Measurements from ENCODE around the gene FOXJ3. TPM values are rescaled to one million over a fixed set of nuclear protein-coding genes. Genes with fewer than 3 reads are reported as not detected.

The FOXJ3 gene
- total RNA-seq, 1 experiment from 2014 or later: 55.5 TPM

DNA sequence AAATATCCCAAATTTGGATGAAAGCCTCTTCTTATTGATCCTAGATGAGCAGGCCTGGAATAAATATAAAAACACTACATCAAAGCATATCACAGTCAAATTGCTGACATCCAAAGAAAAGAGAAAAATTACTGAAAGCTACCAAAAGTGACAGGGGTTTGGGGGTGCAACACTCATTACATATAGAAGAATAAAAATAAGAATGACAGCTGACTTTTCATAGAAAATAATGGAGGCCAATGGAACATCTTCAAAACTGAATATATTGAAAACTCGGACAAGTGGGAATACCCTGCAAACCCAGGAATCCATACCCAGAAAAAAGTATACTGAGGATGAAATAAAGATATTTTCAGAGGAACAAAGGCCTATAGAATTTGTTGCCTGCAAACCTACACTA is 84.0 kb downstream of the FOXJ3 start:
- Histone ChIP-seq H3K79me2 (ENCODE audit: low read length) (peaks cover 65% of the 10 kb centered on the region), H3K27ac (ENCODE audit: low read length) (no peak overlapping the region), H3K4me2 (ENCODE audit: low read depth, low read length, poor library complexity, severe bottlenecking) (no peak overlapping the region), H3K4me1 (ENCODE audit: low read length) (no peaks in the 10 kb centered on the region), H3K4me3 (ENCODE audit: low read length) (no peak overlapping the region), H3K9me3 (ENCODE audit: low read length) (peaks cover 6% of the 10 kb centered on the region; the same call in 1 of the 2 replicates), H4K20me1 (ENCODE audit: insufficient read depth, low read depth, low read length) (no peaks in the 10 kb centered on the region), H2AFZ (ENCODE audit: low read length) (no peak overlapping the region), H3K9me2 (replicated peaks; ENCODE audit: insufficient read depth, low read length) (no peaks in the 10 kb centered on the region), H3K27me3 (ENCODE audit: low read length) (no peaks in the 10 kb centered on the region), H3K9ac (ENCODE audit: low read length) (no peak overlapping the region), H3K36me3 (ENCODE audit: insufficient read depth, low read length) (peaks cover 19% of the 10 kb centered on the region; the same call in 1 of the 2 replicates)
- DNase-seq: no peak

DNA sequence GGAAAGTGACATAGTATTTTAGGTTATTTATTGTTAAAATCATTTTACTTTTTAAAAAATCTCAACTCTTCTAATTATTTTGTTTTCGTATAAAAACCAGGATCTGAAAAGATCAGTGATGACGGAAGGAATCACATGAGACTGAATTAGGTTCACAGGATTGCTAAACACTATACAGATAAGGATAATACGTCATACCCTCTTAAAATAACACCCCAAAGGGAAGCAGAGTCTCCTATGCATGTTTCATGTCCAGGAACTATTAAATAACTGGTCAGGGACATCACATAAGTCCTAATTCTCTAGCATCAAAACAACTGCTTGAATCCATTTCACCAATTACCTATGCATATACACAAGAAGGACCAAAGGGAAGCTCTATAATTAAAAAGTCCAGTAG is 84.9 kb downstream of the FOXJ3 start:
- Histone ChIP-seq H4K20me1 (ENCODE audit: insufficient read depth, low read depth, low read length) (no peaks in the 10 kb centered on the region), H3K9me3 (ENCODE audit: low read length) (peaks cover 3% of the 10 kb centered on the region; the same call in 1 of the 2 replicates), H3K4me3 (ENCODE audit: low read length) (no peak overlapping the region), H3K4me2 (ENCODE audit: low read depth, low read length, poor library complexity, severe bottlenecking) (no peak overlapping the region), H3K27ac (ENCODE audit: low read length) (no peak overlapping the region), H3K9me2 (replicated peaks; ENCODE audit: insufficient read depth, low read length) (no peaks in the 10 kb centered on the region), H3K9ac (ENCODE audit: low read length) (no peak overlapping the region), H2AFZ (ENCODE audit: low read length) (no peak overlapping the region), H3K27me3 (ENCODE audit: low read length) (no peaks in the 10 kb centered on the region), H3K4me1 (ENCODE audit: low read length) (no peaks in the 10 kb centered on the region), H3K79me2 (ENCODE audit: low read length) (peaks cover 65% of the 10 kb centered on the region), H3K36me3 (ENCODE audit: insufficient read depth, low read length) (peaks cover 15% of the 10 kb centered on the region; the same call in 1 of the 2 replicates)
- no peak for DNase-seq

DNA sequence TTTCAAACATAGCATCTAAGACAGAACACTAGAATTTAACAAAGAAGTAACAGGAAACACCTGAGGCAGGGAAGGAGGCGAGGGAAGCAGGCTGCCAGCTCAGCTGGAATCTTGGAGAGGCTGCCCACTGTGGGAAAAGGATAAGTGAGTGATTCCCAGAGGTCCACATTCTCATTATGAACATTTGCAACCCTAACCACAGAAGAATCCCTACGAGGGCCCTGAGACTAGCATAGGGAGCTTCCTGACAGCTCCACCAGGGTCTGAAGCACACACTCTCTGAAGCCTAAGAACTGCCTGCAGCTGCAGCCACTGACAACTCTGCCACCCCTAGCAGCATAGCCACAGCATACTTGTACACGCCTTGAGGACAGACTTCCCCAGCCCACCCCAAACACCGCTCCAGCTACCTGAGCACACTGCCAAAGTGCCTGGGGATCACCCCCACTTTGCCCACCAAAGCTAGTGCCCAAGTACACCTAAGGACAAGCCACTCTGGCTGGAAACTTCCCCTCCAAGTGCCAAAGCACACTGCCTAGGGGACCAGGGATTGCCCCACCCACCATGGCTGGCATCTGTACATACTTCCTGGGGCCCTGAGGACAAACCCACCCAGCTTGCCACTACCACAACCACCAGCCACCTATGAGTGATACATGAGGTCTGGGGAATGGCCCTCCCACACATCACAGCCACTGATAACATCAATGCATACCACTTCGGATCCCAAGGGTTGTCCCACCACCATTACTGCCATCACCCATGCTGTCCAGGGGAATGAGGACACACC is 93.9 kb downstream of the FOXJ3 start:
- Histone ChIP-seq H3K9me2 (replicated peaks; ENCODE audit: insufficient read depth, low read length) (no peaks in the 10 kb centered on the region), H4K20me1 (ENCODE audit: insufficient read depth, low read depth, low read length) (no peaks in the 10 kb centered on the region), H3K4me1 (ENCODE audit: low read length) (no peaks in the 10 kb centered on the region), H3K27me3 (ENCODE audit: low read length) (no peaks in the 10 kb centered on the region), H3K4me3 (ENCODE audit: low read length) (no peak overlapping the region), H3K79me2 (ENCODE audit: low read length) (peaks cover 96% of the 10 kb centered on the region), H3K4me2 (ENCODE audit: low read depth, low read length, poor library complexity, severe bottlenecking) (no peak overlapping the region), H3K36me3 (ENCODE audit: insufficient read depth, low read length) (peaks cover 37% of the 10 kb centered on the region), H3K27ac (ENCODE audit: low read length) (no peak overlapping the region), H3K9me3 (ENCODE audit: low read length) (peaks cover 28% of the 10 kb centered on the region), H3K9ac (ENCODE audit: low read length) (no peak overlapping the region), H2AFZ (ENCODE audit: low read length) (no peak overlapping the region)
- no peak for DNase-seq

DNA sequence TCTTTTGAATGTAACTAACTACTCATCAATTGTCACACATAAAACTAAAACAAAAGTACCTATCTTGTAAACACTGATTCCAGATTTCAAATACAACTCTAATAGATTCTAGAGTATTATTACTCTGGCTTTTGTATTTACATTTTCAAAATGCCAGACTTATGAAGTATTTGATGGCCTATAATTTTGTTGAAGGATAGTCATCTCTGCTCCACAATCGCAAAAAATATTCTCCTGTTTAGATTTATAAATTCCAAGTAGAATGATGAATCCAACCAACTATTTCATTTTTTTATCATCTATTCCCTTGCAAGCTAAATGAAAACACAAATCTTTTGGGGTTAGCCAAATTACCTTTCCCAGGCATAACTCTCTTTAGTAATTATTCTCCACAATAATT is 95.5 kb downstream of the FOXJ3 start:
- Histone ChIP-seq H3K4me3 (ENCODE audit: low read length) (no peak overlapping the region), H3K27me3 (ENCODE audit: low read length) (no peaks in the 10 kb centered on the region), H3K9me3 (ENCODE audit: low read length) (peaks cover 32% of the 10 kb centered on the region), H3K4me1 (ENCODE audit: low read length) (no peaks in the 10 kb centered on the region), H3K9me2 (replicated peaks; ENCODE audit: insufficient read depth, low read length) (no peaks in the 10 kb centered on the region), H2AFZ (ENCODE audit: low read length) (no peak overlapping the region), H3K27ac (ENCODE audit: low read length) (no peak overlapping the region), H3K4me2 (ENCODE audit: low read depth, low read length, poor library complexity, severe bottlenecking) (no peak overlapping the region), H3K36me3 (ENCODE audit: insufficient read depth, low read length) (peaks cover 35% of the 10 kb centered on the region), H4K20me1 (ENCODE audit: insufficient read depth, low read depth, low read length) (no peaks in the 10 kb centered on the region), H3K79me2 (ENCODE audit: low read length) (peaks cover 88% of the 10 kb centered on the region), H3K9ac (ENCODE audit: low read length) (no peak overlapping the region)
- no peak for DNase-seq

DNA sequence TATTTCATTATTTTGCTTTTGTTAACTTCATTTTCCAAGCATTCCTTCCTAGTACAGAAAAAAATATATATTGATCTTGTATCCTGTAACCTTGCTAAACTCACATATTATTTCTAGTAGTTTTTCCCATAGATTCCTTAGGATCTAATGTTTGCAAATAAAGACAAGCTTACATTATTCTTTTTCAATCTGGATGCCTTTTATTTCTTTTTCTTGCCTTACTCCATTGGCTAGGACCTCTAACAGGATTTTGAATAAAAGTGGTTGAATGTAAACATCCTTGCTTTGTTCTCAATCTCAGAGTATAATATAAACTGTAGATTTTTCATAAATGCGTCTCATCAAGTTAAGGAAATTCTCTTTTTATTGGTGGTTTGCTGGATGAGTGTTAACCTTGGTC is 96.0 kb downstream of the FOXJ3 start:
- Histone ChIP-seq H4K20me1 (ENCODE audit: insufficient read depth, low read depth, low read length) (no peaks in the 10 kb centered on the region), H3K79me2 (ENCODE audit: low read length) (peaks cover 83% of the 10 kb centered on the region), H3K9me2 (replicated peaks; ENCODE audit: insufficient read depth, low read length) (no peaks in the 10 kb centered on the region), H3K36me3 (ENCODE audit: insufficient read depth, low read length) (peaks cover 30% of the 10 kb centered on the region), H3K9ac (ENCODE audit: low read length) (no peak overlapping the region), H3K27me3 (ENCODE audit: low read length) (no peaks in the 10 kb centered on the region), H3K4me3 (ENCODE audit: low read length) (no peak overlapping the region), H3K4me2 (ENCODE audit: low read depth, low read length, poor library complexity, severe bottlenecking) (no peak overlapping the region), H3K4me1 (ENCODE audit: low read length) (no peaks in the 10 kb centered on the region), H3K27ac (ENCODE audit: low read length) (no peak overlapping the region), H3K9me3 (ENCODE audit: low read length) (peaks cover 30% of the 10 kb centered on the region), H2AFZ (ENCODE audit: low read length) (no peak overlapping the region)
- DNase-seq: no peak

DNA sequence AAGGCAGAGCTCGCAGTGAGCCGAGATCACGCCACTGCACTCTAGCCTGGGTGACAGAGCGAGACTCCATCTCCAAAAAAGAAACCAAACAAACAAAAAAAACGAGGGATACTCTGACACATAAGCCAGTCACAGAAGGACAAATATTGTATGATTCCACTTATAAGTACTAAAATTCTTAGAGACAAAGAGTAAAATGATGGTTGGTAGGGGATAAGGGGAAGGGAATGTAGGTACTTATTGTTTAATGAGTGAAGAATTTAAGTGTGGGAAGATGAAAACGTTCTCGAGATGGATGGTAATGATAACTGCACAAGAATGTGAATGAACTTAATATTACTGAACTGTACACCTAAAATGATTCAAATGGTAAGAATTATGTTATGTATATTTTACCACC is 103.8 kb downstream of the FOXJ3 start:
- Histone ChIP-seq H3K27ac (ENCODE audit: low read length) (no peak overlapping the region), H3K9ac (ENCODE audit: low read length) (no peak overlapping the region), H3K9me2 (replicated peaks; ENCODE audit: insufficient read depth, low read length) (no peaks in the 10 kb centered on the region), H3K36me3 (ENCODE audit: insufficient read depth, low read length) (no peaks in the 10 kb centered on the region), H2AFZ (ENCODE audit: low read length) (no peak overlapping the region), H3K4me1 (ENCODE audit: low read length) (no peaks in the 10 kb centered on the region), H3K9me3 (ENCODE audit: low read length) (peaks cover 5% of the 10 kb centered on the region), H3K27me3 (ENCODE audit: low read length) (no peaks in the 10 kb centered on the region), H3K4me3 (ENCODE audit: low read length) (no peak overlapping the region), H3K79me2 (ENCODE audit: low read length) (peaks cover 58% of the 10 kb centered on the region), H3K4me2 (ENCODE audit: low read depth, low read length, poor library complexity, severe bottlenecking) (no peak overlapping the region), H4K20me1 (ENCODE audit: insufficient read depth, low read depth, low read length) (no peaks in the 10 kb centered on the region)
- no peak for DNase-seq

DNA sequence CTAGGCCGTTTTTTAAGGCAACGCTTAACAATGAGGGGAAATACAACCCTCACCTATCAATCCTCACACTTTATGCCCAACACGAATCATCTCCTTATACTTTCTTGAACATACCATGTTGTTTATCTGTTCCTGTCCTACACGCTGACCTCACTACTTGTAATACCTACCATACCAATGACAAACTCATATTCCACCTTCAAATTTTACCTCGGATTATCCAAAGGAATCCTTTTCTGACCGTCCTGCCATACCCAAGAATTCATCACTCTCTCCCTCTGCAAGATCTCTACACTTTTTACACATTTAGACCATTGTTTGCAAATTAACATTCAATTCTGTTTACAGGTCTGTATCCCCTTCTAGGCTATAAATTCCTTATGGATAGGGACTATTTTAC is 106.1 kb downstream of the FOXJ3 start:
- Histone ChIP-seq H3K36me3 (ENCODE audit: insufficient read depth, low read length) (no peaks in the 10 kb centered on the region), H3K9me3 (ENCODE audit: low read length) (no peaks in the 10 kb centered on the region), H3K4me2 (ENCODE audit: low read depth, low read length, poor library complexity, severe bottlenecking) (no peak overlapping the region), H3K27ac (ENCODE audit: low read length) (no peak overlapping the region), H3K4me1 (ENCODE audit: low read length) (no peaks in the 10 kb centered on the region), H3K79me2 (ENCODE audit: low read length) (peaks cover 65% of the 10 kb centered on the region), H4K20me1 (ENCODE audit: insufficient read depth, low read depth, low read length) (no peaks in the 10 kb centered on the region), H3K9me2 (replicated peaks; ENCODE audit: insufficient read depth, low read length) (no peaks in the 10 kb centered on the region), H2AFZ (ENCODE audit: low read length) (no peak overlapping the region), H3K9ac (ENCODE audit: low read length) (no peak overlapping the region), H3K4me3 (ENCODE audit: low read length) (no peak overlapping the region), H3K27me3 (ENCODE audit: low read length) (no peaks in the 10 kb centered on the region)
- no peak for DNase-seq

DNA sequence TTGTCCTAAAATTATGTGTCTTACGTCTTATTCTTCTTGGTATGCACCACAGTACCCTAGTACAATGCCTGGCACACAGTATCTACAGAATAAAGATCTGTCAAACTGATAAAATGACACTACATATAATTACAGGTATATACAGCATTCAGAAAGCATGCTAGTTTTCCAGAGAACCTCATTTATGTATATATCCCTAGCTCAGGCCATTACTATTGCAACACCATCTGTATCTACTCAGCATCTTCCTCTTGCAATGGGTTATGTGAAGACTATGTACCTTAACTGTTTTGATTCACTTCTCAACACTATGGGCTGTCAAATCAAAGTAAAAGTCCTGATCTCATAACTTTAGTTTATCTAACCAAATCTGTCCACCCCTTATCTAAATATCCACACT is 112.0 kb downstream of the FOXJ3 start:
- no peak overlapping the region for H3K27ac ChIP-seq (ENCODE audit: low read length)
- no peaks in the 10 kb centered on the region for H4K20me1 ChIP-seq (ENCODE audit: insufficient read depth, low read depth, low read length)
- H3K36me3 ChIP-seq (ENCODE audit: insufficient read depth, low read length): no peaks in the 10 kb centered on the region
- no peak overlapping the region for H2AFZ ChIP-seq (ENCODE audit: low read length)
- no peak overlapping the region for H3K4me2 ChIP-seq (ENCODE audit: low read depth, low read length, poor library complexity, severe bottlenecking)
- H3K4me3 ChIP-seq (ENCODE audit: low read length): no peak overlapping the region
- H3K9me2 ChIP-seq (replicated peaks; ENCODE audit: insufficient read depth, low read length): no peaks in the 10 kb centered on the region
- H3K9me3 ChIP-seq (ENCODE audit: low read length): no peaks in the 10 kb centered on the region
- H3K79me2 ChIP-seq (ENCODE audit: low read length): peaks cover 85% of the 10 kb centered on the region
- H3K27me3 ChIP-seq (ENCODE audit: low read length): no peaks in the 10 kb centered on the region
- no peak overlapping the region for H3K9ac ChIP-seq (ENCODE audit: low read length)
- no peaks in the 10 kb centered on the region for H3K4me1 ChIP-seq (ENCODE audit: low read length)
- no peak for DNase-seq
